Measurements from ENCODE around the gene MYF5.

The MYF5 gene

DNA sequence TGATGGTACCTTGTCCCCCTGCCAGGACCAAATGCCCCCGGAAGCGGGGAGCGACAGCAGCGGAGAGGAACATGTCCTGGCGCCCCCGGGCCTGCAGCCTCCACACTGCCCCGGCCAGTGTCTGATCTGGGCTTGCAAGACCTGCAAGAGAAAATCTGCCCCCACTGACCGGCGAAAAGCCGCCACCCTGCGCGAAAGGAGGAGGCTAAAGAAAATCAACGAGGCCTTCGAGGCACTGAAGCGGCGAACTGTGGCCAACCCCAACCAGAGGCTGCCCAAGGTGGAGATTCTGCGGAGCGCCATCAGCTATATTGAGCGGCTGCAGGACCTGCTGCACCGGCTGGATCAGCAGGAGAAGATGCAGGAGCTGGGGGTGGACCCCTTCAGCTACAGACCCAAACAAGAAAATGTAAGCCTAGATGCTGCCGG is 8.9 kb upstream of the MYF5 start:
- DNase-seq (ENCODE audit: low spot score) = no peak

DNA sequence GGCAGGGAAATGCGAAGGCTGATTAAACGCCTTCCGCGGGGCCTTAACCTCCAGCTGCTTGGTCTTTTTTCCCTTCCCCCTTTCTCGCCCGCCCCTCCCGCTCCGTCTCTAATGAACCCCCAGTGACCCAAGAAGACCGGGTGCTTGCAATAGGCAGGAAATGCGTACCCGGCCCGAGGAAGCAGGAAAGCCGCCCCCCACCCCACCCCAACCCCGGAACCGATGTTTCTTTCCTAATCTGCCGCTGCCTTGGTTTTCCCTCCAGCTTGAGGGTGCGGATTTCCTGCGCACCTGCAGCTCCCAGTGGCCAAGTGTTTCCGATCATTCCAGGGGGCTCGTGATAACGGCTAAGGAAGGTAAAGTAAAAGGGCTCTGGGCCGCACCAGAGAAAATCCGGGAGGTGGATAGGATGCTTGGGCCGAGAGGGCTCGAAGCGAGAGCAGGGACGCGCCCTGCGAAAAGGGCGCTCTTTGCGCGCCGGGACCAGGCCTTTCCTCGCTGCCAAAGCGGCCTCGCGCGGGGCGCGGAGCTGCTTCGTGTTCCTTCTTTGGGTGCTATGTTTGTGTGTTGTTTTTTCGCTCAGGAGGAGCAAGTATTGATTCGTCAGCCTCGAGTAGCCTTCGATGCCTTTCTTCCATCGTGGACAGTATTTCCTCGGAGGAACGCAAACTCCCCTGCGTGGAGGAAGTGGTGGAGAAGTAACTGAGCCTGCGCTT is 8.3 kb upstream of the MYF5 start:
- no peak for DNase-seq (ENCODE audit: low spot score)

DNA sequence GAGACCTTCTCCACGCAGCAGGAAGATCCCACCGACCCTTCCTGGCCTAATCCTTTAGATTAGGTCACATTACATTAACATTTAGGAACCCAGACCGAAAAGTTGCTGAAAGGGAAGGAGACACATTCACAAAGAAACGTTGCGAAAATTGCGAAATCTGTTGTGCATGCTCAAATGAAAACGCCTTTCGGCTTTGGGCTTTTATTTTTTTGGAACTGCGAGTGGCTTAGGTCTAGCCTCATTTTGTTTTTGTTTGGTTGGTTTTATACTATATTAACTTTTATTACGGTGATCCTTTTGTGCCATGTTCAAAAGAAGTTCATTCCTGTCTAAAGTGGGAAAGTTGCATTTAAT is 7.8 kb upstream of the MYF5 start:
- DNase-seq (ENCODE audit: low spot score) = no peak

DNA sequence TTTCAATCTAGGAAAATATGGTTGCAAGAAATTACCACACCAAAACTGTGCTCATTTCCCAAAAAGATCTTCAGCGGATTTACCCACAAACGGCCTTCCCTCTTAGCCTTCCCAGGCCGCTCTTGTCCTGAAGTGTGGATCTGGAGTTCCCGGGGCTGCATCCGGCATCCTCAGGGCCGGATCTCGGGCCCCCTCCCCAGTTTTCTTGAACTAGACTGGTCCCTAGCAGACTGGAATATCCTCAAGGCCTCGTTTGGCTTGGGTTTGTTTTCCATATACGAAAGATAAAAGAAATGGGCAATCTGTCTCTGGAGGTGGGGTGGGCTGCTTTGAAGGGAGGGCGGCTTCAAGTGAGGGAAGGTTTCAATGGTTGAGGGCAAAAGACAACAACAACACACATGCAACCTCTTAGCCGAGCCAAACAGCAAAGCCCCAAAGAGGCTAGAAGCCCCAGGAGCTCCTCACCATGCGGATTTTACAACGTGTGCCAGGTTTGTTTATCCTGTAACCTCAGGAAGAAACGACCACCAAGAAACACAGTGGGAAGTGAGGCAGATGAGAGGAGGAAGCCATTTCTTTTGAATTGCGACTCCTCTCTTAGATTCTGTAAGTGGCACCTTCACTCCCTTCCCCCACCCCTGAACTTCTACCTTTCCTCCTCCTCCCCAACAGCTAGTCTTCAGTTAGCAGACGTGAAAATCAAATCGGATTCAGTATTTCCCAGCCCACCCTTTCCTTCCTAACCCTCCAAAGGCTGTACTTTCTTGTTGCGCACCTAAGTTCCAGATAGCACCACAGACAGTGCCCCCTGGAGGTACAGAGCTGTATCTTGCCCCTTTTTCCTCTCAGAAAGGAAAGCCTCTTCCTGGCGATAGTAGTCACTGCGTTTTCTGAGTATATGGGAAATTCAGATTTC is 6.6 kb upstream of the MYF5 start:
- no peak for DNase-seq (ENCODE audit: low spot score)

DNA sequence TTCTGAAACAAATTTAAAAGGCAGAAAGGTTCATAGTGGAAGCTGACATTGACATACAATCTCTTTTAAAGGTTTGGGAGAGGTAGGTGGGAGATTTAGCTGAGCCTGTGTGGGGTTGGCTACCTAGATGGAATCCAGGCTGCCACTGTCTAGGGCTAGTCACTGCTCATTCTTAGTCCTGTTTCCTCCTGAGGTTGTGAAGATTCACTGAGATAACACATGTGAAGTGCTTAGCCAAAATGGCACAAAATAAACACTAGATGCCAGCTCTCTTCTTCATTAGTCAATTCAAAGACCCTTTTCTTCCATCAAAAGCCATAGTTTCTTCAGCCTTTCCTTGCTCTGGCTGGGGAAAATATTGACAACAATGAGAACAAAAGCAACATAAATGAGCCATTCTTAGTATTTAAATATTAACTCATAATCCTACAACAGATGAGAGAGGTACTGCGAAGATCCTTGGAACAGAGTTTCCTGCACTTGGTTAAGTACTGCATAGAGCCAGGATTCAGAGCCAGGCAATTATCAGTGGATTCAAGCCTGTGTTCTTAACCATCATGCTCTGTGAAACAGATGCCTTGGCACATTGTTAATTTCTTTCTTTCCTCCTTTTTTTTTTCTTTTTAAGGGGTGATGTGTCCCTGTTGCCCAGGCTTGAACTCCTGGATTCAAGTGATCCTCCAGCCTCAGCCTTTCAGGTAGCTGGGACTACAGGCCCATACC is 5.8 kb upstream of the MYF5 start:
- no peak for DNase-seq (ENCODE audit: low spot score)

DNA sequence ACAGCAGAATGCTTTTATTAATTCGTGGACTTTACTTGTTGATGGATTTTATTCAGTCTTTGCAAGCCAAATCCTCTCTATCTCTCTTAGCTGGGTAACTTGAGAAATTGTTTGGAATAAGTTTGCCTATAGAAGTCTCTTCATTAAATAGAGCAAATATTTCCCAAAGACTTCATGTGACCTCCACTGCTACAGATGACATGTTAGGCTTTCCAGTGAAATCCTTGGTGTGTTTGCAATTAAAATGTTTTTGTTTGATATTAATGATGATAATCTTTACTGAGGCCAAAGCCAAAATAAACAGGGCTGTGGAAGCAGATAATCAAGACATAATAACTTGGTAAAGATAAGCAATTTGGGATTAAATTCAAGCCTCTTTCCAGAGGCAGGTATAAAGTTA is 4.8 kb upstream of the MYF5 start:
- DNase-seq (ENCODE audit: low spot score) = no peak

DNA sequence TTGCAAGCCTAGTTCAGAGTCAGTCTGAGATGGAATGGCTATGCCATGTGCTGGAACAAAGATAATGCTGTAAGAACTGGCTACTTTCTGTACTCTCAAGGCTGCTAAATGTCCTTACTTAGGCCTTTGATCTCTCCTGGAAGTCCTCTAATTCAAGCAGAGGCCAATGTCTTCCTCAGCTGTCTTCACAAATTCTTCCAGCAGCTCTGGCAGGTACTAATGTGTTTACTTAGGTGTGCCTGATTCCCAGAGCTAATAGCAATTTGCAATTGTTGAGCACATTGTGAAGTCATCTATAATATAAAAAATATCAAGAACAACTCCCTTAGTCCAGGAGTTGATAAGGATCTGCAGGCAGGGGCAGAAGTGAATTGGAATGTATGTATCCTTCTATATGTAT is 3.8 kb upstream of the MYF5 start:
- DNase-seq (ENCODE audit: low spot score) = no peak

DNA sequence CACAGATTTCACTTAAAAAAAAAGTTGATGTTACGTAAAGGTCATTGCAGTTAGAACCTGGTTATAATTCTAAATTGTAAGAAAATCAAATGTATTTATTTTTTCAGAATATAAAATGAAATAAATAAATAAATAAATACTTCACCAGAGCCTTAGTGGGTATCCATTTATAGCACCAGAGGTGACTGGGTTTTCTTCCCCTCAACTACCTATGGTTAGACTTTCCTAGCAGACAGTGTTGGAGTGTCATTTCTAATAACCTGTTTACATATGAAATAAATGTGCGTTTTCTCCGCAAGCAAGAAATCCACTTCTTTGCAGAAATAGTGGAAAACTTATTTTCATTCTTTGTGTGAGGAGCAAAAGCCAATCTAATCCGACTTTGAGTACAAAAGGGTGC is 3.3 kb upstream of the MYF5 start:
- DNase-seq (ENCODE audit: low spot score) = no peak

DNA sequence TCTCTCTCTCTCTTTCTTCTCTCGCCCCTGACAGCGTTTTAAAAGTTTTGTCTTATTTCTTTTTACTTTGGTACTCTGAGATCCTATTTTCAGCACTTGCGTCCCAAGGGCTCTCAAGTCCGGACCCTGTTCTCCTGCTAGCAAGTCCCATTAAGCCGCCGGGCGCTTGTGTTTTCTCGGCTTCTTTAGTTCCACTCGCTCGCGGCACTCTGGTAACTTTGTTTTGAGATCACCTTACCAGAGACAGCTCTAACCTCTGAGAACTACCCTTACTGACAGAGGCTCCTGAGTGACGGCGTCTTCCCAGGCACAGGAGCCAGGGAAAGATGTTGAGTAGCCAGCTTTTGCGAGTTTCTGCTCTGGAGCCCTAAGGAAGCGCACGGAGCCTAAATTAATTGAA is 2.7 kb upstream of the MYF5 start:
- peak; percentile 20 for DNase-seq (ENCODE audit: low spot score)

DNA sequence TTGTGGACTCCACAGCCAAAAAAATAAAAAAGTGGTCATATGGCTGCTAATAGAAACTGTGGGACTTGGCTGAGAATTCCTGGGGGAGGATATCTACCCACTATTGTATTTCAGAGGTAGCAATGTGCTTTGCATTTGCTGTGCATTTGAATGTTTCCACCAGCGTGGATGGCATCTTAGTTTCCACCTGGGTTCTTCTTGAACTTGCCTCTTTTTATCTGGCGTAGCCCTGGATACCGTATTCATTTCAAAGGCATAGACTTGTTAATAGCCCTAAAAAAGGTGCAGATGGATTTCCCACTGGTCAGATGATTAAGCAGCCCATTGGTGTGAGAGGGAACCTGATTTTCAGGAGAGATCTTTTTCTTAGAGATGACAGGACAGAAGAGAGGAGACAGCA is 1.9 kb upstream of the MYF5 start:
- no peak for DNase-seq (ENCODE audit: low spot score)

DNA sequence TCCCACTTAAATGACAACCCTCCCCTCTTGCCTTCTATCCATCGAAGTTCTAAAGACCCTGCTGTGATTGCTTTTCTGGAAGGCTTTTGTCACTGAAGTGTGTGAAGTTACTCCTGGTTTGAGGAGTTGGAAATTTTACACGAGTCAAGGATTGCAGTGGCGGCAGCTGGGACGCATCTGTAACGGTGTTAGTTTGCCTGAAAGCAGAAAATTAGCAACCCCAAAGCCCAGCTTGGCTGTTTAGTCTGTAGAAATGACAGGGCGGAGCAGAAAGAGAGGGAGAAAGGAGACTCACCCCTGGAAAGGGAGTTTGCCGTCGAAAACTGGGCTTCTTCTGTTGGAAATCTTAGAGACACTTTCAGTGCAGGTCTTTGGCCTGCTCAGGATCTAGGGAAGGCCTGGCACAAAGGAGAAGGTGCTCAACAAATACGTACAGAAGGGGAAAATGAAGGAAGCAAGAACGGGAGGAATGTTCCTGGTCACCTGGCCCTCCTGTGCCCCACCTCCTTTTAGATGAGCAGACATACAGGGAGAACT is 931 bp upstream of the MYF5 start:
- DNase-seq (ENCODE audit: low spot score) = no peak

DNA sequence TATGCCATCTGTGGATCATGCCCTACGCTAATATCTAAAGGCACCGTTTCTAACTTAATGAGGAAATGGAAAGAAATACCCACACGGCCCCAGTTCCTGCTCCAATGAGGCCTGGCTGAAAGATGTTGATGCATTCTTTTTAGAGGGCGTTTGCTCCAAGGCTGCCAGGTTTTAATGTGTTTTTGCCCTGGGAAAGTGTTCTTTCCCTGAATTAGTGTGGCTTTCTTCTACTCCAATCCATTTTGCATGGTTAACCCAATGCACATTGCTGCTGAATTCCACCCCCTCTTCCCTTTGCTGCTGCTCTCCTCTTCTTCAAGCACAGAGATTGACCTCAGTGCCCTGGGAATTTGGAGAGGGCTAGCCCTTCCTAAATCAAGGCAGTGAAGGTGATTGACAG is 1.1 kb downstream of the MYF5 start:
- no peak for DNase-seq (ENCODE audit: low spot score)

DNA sequence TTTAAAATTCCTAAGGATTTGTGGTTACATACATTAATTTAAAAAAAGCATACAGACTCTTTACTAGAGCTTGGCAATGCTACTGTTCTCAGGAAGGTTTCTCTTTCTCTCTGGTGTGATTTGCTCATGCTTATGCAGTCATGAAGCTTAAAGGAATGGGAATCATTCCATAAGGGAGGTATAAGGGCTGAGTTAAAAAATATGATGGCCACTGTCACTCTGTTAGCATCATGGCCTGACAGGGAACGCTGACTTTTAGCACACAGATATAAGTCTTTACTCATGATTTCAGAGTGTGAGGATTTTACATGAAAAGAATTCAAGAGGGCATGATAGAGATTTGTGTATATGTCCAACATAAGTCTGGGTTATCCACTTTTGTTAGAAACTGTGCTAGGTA is 3.8 kb downstream of the MYF5 start:
- DNase-seq (ENCODE audit: low spot score) = no peak

DNA sequence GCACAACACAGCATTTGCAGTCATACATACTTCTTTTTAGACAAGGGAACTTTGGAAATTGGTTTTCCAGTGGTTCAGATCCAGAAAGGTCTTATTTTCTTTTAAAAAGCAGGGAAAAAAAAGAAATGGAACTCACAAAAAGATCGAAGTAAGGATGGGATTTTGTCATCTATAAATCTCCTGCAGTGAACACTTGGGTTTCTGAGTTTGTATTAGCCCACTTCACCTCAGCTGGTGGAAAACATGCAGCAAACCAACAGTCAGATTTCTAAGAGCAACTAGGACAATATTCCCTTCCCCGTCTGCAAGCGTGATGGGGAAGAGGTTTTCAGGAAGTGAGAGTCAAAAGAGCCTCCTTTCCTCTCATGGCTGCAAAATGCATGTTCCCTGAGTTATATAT is 4.6 kb downstream of the MYF5 start:
- DNase-seq (ENCODE audit: low spot score) = no peak

DNA sequence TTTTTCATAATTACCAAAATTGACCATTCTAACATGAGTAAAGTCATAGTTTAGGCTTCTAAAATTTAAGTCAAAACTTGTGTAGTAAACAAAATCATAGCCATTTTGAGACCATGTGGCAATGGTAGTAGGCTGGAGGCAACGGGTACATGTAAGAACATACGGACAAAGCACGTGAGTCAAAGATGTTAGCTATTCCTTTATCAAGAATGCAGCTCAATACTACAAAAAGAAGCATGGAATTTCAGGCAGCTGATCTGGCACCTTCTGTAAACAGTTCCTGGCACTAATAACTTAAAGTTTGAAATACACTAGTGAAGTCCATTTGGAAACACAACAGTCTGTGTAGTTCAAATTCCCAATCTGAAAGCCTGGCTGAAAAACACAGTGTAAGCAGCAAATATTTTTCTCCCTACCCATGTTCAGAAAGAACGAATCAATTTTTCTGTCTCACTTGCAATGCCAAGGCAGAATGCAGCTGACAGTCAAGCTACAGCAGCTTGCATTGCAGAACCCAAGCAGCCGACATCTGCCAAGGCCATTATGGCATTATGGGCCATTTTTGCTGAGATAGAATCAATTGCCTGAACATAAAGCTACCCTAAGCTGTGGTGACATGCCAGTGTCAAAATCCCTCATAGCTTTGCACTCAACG is 29.3 kb downstream of the MYF5 start:
- no peak for DNase-seq (ENCODE audit: low spot score)

DNA sequence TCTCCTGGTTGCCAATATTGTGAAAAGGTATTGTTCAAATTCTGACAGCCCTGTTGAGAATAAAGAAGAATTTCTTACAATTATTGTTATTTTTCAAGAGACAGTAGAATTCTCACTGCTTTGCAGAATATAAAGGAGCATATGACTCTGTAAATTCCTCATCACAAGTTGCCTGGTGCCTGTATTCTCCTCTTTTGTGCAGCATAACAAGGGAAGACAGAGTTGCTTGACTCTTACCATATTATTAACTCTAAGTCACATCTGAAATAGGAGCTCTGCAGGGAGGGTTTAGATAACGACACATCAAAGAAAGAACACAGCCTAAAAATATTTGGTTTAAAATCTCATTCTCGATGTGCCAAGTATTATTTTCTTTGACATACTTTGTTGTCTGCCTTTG is 31.1 kb downstream of the MYF5 start:
- DNase-seq (ENCODE audit: low spot score) = no peak

DNA sequence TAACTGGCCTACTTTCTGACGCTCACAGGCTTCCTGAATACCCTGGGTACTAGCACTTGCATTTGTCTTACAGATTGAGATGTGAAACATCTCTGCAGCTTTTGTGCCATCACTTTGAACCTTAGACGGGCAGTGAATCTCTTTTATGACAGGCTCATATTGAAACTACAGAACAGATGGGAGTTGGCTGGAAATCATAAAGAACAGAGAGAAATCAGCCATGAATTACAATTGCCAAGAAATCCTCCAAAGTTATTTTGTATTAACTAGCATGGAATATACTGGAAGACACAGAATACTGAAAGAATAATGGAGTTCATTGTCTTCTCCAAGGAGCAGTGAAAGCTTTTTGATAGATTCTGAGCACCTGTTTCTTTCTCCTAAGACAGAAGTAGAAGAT is 32.7 kb downstream of the MYF5 start:
- no peak for DNase-seq (ENCODE audit: low spot score)

DNA sequence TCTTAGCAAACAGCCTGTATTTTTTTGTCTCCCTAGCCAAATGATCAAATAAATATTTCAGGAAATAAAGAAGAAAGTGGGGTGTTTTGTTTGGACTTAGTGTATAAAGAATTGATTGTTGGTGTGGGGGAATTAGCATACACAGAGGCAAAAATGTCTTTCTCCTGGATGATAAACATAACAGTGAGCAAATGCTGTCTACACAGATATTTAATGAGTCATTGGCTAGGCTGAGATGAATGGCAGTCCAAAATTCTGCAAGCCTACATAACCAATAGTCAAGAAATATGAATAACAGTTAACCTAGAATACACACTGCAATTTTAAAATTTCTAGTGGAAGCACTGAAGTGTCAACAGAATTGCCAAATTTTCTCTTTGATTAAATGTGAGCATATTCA is 35.8 kb downstream of the MYF5 start:
- DNase-seq (ENCODE audit: low spot score) = no peak

DNA sequence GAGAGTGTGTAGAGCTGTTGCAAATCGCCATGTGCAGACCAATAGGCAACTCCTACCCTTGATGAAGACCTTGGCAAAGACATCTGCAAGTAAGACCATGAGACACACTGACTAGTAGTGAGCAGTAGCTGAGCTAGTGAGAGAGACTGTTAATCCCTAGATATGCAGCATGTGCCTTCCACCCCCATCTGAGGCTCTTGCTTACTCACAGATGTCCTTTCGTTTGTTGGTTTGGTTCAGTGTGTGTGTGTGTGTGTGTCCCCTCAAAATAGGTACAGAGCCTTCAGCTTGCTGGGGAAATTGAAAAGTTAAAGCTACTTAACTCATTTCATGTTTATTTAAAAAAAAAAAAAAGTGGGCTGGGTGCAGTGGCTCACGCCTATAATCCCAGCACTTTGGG is 37.6 kb downstream of the MYF5 start:
- DNase-seq (ENCODE audit: low spot score) = no peak

DNA sequence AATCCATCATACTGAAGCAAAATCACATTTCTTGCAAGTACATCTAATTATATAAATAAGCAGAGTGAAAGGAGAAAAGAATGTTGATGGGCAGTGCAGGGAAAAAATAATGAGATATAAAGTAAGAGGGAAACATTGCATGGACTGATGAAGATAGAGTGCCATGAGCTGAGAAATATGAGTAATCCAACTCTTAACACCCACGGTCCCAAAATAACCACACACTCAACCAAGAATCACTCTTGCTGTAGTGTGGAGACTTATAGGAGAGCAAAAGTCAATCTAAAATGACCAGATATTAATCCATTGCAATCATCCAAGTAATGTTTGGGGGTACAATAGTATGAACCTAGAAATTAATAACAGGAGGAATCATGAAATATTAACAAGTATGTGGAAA is 40.2 kb downstream of the MYF5 start:
- DNase-seq (ENCODE audit: low spot score) = no peak

DNA sequence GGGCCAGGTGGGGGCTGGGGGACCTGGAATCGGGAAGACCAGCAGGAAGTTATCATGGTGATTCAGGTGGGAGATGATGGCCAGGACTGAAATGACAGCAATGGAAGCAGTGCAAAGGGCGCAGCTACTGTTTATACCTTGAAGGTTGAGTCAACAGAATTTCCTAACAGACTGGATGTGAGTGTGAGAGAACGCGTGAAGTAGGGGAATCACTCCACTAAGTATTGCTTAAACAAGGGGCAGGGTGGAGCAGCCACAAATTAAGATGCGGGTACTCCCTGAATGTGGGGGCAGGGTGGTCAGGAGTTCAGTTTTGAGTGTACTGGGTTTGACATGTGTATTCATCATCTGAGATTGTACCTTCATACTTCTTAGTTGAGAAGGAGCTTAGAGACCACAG is 45.1 kb downstream of the MYF5 start:
- DNase-seq (ENCODE audit: low spot score) = no peak

DNA sequence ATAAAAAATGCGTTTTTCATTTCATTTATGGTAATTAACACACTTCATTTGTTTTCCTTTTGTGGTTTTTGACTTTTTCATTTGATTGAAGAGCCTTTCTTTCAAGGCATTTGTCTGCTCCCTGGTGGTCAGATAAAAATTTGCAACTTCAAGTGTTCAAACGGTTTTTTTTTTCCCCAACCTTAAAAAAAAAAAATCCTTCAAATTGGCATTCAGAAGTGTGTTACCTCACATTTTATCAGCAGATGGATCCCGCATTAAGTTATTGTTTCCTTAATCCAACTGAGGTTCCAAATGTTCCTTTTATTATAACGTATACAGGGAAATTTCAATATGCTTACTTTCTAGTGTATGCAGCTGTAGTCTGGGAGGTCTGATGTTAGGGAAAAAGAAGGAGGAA is 47.2 kb downstream of the MYF5 start:
- no peak for DNase-seq (ENCODE audit: low spot score)

Measured in hepatic stellate cell (primary cell).